Head of caudate nucleus (tissue), 42 donors: ENCODE measurements around the gene RAB22A.
"Not testable (repeated sequence)": the region's sequence is repeated elsewhere in the genome, so short reads cannot be mapped to it uniquely, and the experiment has no call there.

ENCODE experiments used
- DNase-seq, 42 donors: peaks; one replicate each; pipeline versions ENCODE4 v3.0.0 to v3.0.0-alpha.2; 2020 to 2021; ENCODE audit warnings: mixed read lengths in 7 of 42
- intact Hi-C: fragments of 100-400 bp; cut with DNase I; formaldehyde crosslinking; loops from one replicate; pipeline ENCODE4 v1.15.0; 2022

RAB22A gene

GRCh38 chr20:58401162-58401561, 91.6 kb downstream of the RAB22A start:
- intact Hi-C loops, result no loop called here
- DNase-seq, result no peak

DNA sequence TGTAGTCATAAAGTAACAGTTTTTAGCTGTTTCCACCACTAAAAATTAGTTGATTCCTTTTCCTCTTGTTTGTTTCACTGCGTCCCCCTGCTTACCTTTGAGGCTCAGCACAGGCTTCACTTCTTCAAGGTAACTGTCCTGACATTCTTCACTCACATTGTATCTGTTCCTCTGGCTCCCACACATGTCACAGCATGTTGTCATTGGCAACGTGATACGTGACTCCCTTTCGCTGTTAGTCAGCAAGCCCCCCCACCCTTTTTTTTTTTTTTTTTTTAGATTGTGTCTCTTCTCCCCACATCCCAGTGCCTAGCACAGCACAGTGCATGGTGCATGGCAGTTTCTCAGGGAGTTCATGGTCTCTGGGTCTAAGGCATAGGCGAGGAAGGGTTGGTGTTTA, 92.8 kb downstream of the RAB22A start:
- DNase-seq, result peak in 6 of 42 donors; percentile 7 to 45 (median 20)
- intact Hi-C loops, result no loop called here

DNA sequence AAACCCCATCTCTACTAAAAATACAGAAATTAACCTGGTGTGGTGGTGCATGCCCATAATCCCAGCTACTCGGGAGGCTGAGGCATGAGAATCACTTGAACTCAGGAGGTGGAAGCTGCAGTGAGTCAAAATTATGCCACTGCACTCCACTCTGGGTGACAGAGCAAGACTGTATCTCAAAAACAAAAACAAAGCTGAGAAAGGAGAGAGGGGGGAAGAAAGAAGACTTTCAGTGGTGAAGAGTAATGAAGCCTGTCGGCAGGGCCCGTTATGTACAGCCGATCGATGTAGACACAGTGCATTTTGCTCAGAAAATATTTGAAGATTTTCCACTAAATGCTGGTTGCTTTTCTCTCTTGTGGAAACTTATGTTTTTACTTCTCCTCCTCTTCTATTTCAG, 93.3 kb downstream of the RAB22A start:
- DNase-seq, result no peak

DNA sequence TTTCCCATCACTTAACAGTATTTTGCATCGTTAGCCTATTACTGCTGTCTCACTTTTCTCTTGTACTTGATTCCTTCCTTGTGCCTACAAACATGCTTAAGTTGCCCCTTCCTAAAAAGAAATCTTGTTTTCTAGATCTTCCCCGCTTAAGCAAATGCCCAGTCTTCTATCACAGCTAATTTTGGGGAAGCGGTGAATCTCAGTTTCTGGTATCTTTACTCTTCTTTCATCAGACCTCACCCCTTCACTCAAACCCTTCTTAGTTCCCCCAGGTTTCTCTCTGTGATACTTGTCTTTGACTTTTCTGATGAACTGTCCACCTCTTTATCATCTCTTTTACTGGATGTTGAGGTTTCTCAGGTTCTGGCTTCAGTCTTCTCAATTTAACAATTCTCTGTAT, 93.8 kb downstream of the RAB22A start:
- intact Hi-C loops, result no loop called here
- DNase-seq, result no peak

More for the DNA sequence above, 93.3 kb downstream of the RAB22A start:
- intact Hi-C loops, result no loop called here

DNA sequence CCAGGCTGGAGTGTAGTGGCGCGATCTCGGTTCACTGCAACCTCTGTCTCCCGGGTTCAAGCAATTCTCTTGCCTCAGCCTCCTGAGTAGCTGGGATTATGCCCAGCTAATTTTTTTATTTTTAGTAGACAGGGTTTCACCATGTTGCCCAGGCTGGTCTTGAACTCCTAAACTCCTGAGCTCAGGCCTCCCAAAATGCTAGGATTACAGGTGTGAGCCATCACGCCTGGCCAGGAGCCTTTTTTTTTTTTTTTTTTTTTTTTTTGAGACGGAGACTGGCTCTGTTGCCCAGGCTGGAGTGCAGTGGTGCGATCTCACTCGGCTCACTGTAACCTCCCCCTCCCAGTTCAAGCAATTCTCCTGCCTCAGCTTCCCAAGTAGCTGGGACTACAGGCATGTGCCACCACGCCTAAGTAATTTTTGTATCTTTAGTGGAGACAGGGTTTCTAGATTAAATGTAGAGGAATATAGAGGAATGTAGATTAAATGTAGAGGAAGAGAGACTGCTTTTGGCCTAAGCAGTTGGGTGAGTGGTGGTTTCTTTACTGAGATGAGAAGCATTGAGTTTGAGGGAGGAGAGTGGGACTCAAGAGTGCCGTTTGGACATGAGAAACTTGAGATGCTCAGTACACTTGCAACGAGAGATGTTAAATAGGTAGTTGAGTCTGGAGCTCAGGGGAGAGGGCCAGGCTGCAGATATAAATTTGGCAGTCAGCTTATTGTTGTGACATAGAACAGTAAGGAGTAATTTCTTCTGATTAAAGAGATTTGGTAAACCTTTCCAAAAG, 96.2 kb downstream of the RAB22A start:
- DNase-seq, result no peak
- intact Hi-C loops, result no loop called here

DNA sequence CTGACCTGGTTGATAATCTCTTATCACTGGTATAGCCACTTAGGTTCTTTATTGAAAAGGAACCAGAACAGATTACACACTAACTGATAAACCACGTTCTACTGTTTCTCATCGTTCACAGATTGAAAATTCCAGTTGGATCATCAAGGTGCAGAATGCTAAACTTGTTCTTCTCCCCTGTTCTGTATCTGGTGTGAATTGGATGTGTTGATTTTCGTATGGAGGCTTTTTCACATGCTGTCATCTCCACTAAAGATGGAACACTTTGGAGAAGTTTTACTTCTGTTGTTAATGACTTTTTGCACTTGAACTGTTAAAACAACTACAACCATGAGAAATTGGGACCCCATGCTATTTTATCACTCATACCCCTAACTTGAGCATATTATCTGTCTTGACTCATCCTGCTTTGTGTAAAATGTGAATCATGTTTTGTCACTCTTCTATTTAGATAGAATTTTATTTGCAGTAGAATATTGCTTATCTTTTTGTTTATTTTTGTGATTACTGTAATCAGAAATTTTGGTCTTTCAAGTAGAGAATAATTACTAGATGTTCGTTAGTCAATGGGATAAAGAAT, 97.0 kb downstream of the RAB22A start:
- intact Hi-C loops, result no loop called here
- DNase-seq, result no peak

GRCh38 chr20:58407201-58407873, 97.8 kb downstream of the RAB22A start:
- intact Hi-C loops, result no loop called here
- DNase-seq, result no peak

GRCh38 chr20:58407966-58408557, 98.5 kb downstream of the RAB22A start:
- DNase-seq, result no peak
- intact Hi-C loops, result no loop called here

DNA sequence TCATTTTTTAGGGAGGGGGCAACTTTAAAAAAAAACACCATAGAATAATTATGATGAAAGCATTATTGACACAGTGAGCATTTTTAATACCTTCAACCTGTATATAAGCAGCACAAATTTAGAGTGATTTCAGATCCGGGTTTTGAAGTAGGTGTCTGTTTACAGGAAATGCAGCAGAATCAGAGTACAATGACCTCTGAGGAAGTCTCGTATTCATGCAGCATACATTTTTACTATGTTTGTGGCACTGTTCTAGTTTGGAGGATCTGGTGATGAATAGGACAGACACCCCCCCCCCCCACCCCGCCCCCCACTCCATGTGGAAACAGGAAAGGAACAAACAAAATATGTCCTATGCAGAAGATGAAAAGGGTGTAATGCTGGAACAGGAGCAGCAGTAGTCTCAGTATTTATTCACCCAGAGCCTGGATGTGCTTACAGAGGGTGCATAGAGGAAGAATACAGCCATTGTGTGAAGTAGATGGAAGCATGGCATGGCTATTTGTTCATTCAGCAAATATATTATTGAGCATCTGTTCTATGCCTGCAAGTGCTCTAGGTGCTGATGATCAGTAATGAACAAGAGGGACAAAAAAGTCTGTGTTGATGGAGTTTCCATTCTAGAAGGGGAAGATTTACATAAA, 99.2 kb downstream of the RAB22A start:
- intact Hi-C loops, result no loop called here
- DNase-seq, result peak in 1 of 42 donors; percentile 51

DNA sequence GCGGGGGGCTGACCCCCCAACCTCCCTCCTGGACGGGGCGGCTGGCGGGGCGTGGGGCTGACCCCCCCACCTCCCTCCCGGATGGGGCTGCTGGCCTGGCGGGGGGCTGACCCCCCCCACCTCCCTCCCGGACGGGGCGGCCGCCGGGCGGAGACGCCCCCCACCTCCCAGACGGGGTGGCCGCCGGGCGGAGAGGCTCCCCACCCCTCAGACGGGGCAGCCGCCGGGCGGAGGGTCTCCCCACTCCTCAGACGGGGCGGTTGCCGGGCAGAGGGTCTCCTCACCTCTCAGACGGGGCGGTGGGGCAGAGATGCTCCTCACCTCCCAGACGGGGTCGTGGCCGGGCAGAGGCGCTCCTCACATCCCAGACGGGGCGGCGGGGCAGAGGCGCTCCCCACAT, 104.7 kb downstream of the RAB22A start:
- intact Hi-C loops, DNase-seq: not testable (repeated sequence)

DNA sequence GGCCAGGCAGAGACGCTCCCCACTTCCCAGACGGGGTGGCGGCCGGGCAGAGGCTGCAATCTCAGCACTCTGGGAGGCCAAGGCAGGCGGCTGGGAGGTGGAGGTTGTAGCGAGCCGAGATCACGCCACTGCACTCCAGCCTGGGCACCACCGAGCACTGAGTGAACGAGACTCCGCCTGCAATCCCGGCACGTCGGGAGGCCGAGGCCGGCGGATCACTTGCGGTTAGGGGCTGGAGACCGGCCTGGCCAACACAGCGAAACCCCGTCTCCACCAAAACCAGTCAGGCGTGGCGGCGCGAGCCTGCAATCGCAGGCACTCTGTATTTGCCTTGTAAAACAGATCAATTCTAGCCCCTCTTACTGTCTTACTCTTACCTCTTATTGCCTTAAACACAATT, 105.3 kb downstream of the RAB22A start:
- intact Hi-C loops, DNase-seq: not testable (repeated sequence)

- no peak for DNase-seq
- intact Hi-C loops, result no loop called here
Observed at GRCh38 chr20:58416057-58416456, 106.5 kb downstream of the RAB22A start.

GRCh38 chr20:58416835-58417234, 107.3 kb downstream of the RAB22A start:
- intact Hi-C loops, result no loop called here
- no peak for DNase-seq
